Type B pancreatic cell (in vitro differentiated cells): ENCODE measurements around the gene HMCN1. TPM values are rescaled to one million over a fixed set of nuclear protein-coding genes. Genes with fewer than 3 reads are reported as not detected.

Experiments
- DNase-seq: peaks from one replicate; pipeline ENCODE4 v3.0.0; 2021; ENCODE audit warnings: mixed read lengths; ENCODE audit not compliant: unreplicated experiment; ENCODE audit errors: extremely low spot score
- H3K27ac Mint-ChIP-seq: 2 replicates; pipeline ENCODE4 v1.8.0; 2021; ENCODE audit warnings: mild to moderate bottlenecking, mixed read lengths
- H3K27me3 Mint-ChIP-seq: 2 replicates; pipeline ENCODE4 v1.8.0; 2021; ENCODE audit warnings: mixed read lengths
- H3K36me3 Mint-ChIP-seq: 2 replicates; pipeline ENCODE4 v1.8.0; 2021; ENCODE audit warnings: mixed read lengths
- H3K4me1 Mint-ChIP-seq: one replicate; pipeline ENCODE4 v1.8.0; 2021; ENCODE audit warnings: mixed read lengths; ENCODE audit not compliant: unreplicated experiment
- H3K4me3 Mint-ChIP-seq: 2 replicates; pipeline ENCODE4 v1.8.0; 2021; ENCODE audit warnings: mild to moderate bottlenecking, mixed read lengths
- H3K9me3 Mint-ChIP-seq: 2 replicates; pipeline ENCODE4 v1.8.0; 2021; ENCODE audit warnings: mixed read lengths
- total RNA-seq: library from RNA; stranded (reverse); gene quantifications from 2 replicates; pipeline ENCODE4 v1.2.1, GENCODE V29; 2021; ENCODE audit warnings: low replicate concordance
- TF ChIP-seq, protein P1 (sequence below): fragments of 200-600 bp; sonication (generic); conservative IDR thresholded peaks from 2 replicates; pipeline ENCODE4 v1.5.0; 2021; ENCODE audit warnings: antibody characterized with exemption, mild to moderate bottlenecking

The HMCN1 gene
- total RNA-seq, 1 donor from 2014 or later, result 13.2 TPM

DNA sequence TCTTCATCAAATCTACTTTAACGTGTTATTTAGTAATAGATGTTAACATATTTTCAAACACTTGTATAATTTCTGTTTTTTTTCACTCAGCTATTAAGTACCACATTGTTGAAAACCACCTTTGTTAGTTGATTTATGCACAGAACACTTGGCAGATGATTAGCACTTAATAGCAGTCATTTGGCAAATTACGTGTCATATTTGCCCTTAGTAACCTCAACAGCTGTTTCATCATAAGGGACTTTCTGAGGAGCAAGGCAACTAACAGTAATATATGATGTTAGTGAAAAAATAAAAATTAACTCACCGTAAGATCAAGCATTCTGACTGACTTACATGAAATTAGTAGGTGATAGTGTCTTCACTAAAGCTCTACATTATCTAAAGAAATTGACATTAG, 186.4 kb downstream of the HMCN1 start:
- Mint-ChIP-seq H3K9me3 (no peaks in the 10 kb centered on the region), H3K27ac (no peak overlapping the region), H3K4me1 (no peaks in the 10 kb centered on the region), H3K4me3 (no peak overlapping the region), H3K27me3 (no peaks in the 10 kb centered on the region), H3K36me3 (no peaks in the 10 kb centered on the region)
- DNase-seq, result no peak
- TF ChIP-seq, protein P1, sequence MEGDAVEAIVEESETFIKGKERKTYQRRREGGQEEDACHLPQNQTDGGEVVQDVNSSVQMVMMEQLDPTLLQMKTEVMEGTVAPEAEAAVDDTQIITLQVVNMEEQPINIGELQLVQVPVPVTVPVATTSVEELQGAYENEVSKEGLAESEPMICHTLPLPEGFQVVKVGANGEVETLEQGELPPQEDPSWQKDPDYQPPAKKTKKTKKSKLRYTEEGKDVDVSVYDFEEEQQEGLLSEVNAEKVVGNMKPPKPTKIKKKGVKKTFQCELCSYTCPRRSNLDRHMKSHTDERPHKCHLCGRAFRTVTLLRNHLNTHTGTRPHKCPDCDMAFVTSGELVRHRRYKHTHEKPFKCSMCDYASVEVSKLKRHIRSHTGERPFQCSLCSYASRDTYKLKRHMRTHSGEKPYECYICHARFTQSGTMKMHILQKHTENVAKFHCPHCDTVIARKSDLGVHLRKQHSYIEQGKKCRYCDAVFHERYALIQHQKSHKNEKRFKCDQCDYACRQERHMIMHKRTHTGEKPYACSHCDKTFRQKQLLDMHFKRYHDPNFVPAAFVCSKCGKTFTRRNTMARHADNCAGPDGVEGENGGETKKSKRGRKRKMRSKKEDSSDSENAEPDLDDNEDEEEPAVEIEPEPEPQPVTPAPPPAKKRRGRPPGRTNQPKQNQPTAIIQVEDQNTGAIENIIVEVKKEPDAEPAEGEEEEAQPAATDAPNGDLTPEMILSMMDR, result no peak

DNA sequence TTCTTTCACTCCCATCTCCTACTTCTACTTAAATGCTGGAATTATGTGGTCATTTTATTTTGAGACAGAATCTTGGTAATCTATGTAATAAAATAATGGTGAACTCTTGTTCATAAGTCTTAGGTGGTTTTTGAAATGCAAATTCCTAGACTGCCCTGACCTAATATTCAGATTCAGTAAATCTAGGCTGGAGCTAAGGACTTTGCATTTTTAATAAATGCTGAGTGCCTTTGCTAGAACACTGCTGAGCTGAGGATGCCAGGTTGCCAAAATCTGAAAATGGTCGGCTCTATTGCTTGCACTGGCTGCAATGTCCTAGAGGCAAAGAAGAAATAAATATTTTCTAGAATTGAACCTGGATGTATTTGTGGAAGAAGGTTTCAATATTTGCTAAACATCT, 187.4 kb downstream of the HMCN1 start:
- no peaks in the 10 kb centered on the region for H3K9me3 Mint-ChIP-seq
- TF ChIP-seq, protein P1, result no peak
- no peak overlapping the region for H3K4me3 Mint-ChIP-seq
- no peaks in the 10 kb centered on the region for H3K36me3 Mint-ChIP-seq
- no peak overlapping the region for H3K27ac Mint-ChIP-seq
- H3K27me3 Mint-ChIP-seq, result no peaks in the 10 kb centered on the region
- DNase-seq, result no peak
- H3K4me1 Mint-ChIP-seq, result no peaks in the 10 kb centered on the region

DNA sequence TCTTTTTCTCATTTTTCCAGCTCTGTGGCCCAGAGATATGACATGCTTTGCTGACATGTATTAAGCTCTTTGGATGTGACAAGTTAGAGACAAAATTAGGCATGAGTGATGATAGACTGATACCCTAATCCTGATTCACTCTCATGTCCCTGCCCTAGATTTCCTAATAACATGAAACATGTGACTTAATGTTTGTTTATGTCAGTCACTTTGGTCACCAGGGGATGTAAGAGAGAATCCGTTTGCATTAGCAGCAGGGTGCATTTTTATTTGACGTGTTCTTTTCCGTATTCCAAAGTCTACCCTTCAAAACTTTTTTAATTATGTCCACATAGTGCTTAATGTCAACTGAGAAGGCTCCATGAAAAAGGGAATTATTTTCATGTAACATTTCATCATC, 192.4 kb downstream of the HMCN1 start:
- Mint-ChIP-seq H3K4me1 (no peaks in the 10 kb centered on the region), H3K36me3 (no peaks in the 10 kb centered on the region), H3K27me3 (no peaks in the 10 kb centered on the region), H3K27ac (no peak overlapping the region), H3K4me3 (no peak overlapping the region), H3K9me3 (no peaks in the 10 kb centered on the region)
- no peak for DNase-seq
- TF ChIP-seq, protein P1, result no peak

DNA sequence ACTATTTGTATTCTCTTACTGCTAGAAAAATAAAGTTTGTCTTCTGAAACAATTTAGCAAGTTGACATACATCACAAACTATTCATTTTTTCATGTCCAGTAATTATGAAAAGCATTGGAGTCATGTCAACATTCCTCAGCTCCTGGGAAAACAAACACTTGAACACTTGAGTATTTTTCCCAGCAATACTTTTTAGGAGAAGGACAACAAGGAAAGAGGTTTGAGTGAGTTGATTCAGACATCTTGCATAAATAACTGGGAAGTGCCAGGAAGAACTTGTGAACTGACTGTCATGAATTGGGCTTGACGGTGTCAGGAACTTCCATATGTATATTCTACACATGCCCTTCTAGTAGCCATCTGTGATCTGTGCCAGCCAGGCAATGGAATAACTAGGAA, 195.6 kb downstream of the HMCN1 start:
- no peak for DNase-seq
- H3K4me1 Mint-ChIP-seq, result no peaks in the 10 kb centered on the region

DNA sequence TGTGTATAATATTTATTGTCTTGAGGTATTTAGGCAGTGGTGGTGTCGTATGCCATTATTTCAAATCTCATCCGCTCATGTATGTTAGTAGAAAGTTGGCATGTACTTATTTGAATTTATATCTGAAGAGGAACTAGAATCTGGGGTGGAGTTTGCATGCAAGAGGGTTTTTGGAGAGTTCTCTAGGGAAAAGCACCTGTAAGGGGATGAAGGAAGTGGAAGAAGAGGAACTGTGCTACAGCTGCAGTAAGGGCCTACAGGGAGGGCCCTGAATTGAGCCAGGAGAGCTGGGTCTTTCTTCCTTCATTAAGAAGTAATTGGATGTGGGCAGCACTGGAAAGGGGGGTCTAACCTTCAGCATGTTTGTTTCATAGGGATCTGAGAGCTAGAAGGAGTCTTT, 197.2 kb downstream of the HMCN1 start:
- no peak for DNase-seq
- Mint-ChIP-seq H3K9me3 (no peaks in the 10 kb centered on the region), H3K4me1 (no peaks in the 10 kb centered on the region), H3K36me3 (no peaks in the 10 kb centered on the region), H3K27me3 (no peaks in the 10 kb centered on the region), H3K4me3 (no peak overlapping the region), H3K27ac (no peak overlapping the region)
- TF ChIP-seq, protein P1, result no peak

More for the DNA sequence above, 195.6 kb downstream of the HMCN1 start:
- Mint-ChIP-seq H3K36me3 (no peaks in the 10 kb centered on the region), H3K27ac (no peak overlapping the region), H3K4me3 (no peak overlapping the region), H3K27me3 (no peaks in the 10 kb centered on the region), H3K9me3 (no peaks in the 10 kb centered on the region)
- TF ChIP-seq, protein P1, result no peak

DNA sequence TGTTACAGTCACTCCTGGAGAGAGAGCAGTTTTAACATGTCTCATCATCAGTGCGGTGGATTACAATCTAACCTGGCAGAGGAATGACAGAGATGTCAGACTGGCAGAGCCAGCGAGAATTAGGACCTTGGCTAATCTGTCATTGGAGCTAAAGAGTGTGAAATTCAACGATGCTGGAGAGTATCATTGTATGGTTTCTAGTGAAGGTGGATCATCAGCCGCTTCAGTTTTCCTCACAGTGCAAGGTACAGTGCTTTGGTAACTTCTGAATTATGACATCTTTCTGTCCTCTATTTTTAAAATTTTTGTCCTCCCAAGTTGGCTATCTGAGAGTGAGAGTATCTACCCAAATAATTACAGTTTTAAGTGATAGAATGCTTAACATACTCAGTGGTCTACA, 199.4 kb downstream of the HMCN1 start:
- H3K4me1 Mint-ChIP-seq, result no peaks in the 10 kb centered on the region
- no peak overlapping the region for H3K27ac Mint-ChIP-seq
- H3K36me3 Mint-ChIP-seq, result no peaks in the 10 kb centered on the region
- no peak for DNase-seq
- TF ChIP-seq, protein P1, result no peak
- no peak overlapping the region for H3K4me3 Mint-ChIP-seq
- H3K9me3 Mint-ChIP-seq, result no peaks in the 10 kb centered on the region
- H3K27me3 Mint-ChIP-seq, result no peaks in the 10 kb centered on the region
